Activated gamma-delta T cell treated with anti-CD3 and anti-CD28 coated beads, Interleukin-2, amount 50 U/mL, for 16 hours (primary cell): ENCODE data around the gene IGF2R.

Experiments used
- DNase-seq: peaks from one replicate; pipeline ENCODE4 v3.0.0-alpha.2; 2020; ENCODE audit warnings: low read depth

The IGF2R gene

DNA sequence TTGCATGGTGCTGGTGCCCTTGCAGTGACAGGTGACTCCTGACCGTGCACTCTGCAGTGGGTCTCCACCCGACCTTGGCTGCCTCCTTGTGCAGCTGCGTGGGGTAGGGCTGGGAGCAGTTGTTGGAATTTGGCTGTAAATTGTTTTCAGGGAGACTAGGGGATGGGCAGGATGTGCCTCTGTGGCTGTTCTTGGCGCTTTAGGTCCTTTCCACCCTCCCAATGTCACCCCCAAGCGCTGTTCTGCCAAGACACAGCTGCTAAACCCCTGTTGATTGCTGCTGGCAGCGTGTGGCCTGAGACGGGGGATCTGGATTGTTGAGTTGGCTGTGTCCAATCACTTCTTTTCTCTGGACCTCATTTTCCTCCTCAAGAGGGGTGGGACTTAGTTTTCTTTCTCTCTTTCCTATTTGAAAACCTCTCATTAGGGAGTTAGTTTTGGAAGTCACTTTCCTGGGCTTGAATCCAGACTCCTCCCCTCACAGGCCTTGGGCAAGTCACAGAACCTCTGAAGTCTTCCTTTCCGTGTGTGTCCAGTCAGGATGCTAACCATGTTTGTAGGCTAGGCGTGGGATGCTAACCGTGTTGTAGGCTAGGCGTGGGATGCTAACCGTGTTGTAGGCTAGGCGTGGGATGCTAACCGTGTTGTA is 8.5 kb downstream of the IGF2R start:
- no peak for DNase-seq

DNA sequence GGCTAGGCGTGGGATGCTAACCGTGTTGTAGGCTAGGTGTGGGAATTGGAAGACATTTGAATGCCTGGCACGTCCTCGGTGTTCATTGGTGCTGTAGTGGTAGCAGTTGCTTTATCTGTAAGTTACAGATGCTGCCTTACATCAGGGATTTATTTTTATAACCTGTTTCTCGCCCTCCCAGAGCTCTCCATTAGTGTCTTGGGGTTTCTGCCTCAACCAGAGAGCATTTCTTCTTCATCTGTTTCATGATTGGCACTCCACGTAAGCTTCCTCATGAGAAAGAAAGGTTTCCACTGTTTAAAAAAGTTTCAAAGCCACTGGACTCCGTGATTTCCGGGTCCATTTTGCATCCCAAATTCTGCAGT is 9.0 kb downstream of the IGF2R start:
- DNase-seq, result no peak

GRCh38 chr6:159978291-159979135 is 9.6 kb downstream of the IGF2R start:
- peak; percentile 45 for DNase-seq

- DNase-seq, result peak; percentile 68
These were observed 10.4 kb downstream of the IGF2R start for GRCh38 chr6:159979136-159979874.

DNA sequence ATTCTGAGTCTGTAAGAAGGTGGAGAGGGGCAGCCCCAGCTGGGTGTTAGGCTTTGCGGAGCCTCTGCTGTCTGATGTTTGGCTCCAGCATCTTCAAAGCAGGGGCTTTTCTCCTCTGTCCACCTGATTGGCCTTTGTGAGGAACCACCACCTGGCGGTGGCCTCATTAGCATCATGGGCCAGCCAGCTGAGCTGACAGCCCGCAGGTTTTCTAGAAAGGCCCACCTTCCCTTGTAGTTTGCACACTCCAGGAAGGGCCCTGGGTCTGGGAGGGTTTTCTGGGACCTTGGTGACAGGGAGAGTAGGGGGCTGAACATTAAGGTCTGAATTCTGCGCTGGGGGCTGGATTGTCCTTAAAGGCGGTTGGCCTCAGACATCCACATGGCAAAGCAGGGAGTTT is 11.6 kb downstream of the IGF2R start:
- no peak for DNase-seq

GRCh38 chr6:159981071-159981402 is 12.2 kb downstream of the IGF2R start:
- no peak for DNase-seq

DNA sequence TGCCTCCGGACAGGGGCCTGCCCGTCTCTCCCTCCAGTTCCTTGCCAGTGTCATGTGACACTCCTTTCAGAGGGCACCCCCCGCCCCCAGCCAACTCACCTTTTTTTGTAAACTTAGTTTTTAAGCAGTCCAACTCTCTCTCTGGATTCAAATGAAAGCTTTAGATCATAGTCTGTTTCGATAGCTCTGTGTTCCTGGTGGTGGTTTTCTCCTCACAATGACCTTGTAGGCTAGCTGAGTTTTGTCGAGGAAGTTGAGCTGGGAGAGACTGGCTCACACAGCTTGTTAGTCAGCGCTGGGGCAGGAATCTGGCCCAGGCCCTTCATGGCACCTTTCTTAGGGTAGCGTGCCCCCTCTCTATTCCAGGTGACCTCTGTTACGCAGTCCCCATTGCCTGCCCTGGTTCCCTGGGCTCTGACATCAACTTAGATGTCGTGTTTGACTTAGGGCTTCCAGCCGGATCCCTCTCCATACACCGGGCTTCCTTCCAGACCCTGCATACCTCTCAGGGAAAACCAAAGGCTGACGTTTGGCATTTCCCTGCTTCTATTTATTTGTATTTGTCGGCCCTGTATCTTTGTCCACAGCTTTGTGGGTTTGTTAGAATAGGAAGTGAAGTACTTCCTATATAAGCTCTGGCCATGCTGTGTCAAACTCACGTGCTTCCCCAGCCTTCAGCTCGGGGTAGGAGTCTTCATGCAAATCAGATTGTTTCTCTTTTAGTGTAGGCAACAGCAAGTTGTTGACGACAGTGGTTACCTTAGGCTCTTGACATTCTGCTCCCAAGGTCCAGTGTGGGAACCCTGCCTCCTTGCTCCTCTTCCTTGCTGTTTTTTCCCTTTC is 12.7 kb downstream of the IGF2R start:
- no peak for DNase-seq

DNA sequence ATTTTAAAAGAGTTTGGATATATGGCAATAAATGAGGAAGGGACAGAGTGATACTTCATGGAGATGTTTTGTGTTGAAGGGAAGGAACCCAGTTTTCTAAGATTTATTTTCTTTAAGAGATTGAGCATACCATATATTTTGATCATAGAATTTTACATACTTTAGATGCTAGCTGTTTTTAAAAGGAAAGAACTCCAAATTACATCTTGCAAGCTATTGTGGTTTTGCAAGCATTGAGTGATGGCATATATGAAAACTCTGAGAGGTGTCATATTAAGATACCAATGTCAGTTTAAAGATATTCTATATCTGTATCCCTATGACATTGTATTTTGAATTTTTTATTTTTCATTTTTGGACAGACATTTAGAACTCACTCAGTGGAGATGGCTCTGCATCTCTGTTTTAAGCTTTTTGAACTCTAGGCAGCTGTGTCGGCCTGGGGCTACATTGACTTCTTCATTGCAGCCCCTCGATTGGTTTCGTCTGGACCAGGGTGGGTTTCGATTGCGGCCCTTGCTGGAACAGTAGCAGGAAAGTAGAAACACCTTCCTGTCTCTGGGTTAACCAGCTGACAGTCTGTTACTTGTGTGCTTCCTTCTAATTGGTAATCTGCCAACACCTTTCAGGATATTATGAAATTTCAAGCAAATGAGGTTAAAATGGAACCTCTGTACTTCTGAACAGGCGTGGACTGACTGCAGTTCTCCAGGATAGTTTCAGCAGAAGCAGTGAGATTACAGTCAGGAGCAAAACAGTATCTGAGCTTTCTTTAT is 14.0 kb downstream of the IGF2R start:
- DNase-seq, result no peak

DNA sequence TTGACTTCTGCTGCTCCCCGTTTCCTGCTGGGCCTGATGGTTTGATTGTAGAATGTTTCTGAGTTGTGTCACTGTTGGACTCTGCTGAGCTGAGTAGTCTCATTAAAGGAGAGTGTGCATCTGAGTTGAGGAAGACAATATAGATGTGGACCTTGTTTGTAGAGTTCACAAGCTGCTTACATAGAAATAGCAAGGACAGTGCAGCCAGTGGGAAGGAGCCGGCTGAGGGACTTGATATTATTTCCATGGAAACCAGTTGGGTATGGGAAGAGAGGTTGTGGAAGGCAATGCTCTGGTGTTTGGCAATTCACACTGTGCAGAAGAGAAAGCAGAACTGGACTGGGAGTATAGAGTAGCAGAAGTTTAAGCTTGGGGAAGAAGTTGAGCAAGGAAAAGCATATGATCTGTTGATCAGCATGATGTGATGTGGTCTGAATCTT is 14.8 kb downstream of the IGF2R start:
- no peak for DNase-seq

DNA sequence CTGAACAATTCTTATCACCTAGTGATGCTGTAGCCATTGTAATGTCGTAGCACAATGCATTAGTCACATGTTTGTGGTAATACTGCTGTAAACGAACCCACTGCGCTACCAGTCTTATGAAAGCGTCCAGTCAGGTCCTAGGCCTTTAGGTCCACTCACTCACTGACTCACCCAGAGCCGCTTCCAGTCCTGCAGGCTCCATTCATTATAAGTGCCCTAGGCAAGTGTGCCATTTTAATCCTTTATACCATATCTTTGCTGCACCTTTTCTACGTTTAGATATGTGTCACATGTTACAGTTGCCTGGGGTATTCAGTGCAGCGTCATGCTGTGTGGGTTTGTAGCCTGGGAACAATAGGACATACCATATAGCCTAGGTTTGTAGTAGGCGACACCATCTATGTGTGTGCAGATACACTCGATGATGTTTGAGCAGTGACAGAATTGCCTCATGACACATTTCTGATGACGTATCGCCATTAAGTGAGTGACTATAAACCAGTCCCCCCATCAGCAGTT is 15.4 kb downstream of the IGF2R start:
- no peak for DNase-seq

DNA sequence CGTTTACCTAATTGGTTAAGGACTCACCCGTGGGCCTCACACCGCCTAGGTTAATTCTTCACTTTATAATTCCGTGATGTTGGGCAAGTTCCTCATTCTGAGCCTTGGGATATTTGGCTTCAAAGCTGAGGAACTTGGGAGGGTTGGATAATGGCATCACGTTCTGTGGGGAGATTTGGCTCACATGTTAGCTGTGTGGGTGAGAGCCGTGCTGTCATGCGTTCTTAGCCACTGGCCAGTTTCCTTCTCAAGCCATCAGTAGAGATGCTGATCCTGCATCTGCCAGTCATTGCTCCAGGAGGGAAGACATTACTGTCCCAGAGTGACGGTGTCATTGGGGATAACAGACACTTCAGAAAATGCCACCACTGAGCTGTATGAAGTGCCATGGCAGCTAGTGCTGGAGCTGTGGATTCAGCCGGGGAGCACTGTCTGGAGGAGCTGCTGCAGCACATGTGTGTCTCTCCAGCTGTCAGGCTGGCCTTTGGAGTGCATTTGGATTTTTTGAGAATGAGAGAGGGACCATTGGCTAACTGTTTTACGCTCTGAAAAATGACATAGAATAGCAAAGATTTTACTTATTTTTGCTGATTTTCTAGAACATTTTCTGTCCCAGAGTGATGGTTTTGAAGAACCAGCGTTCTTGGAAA is 16.5 kb downstream of the IGF2R start:
- DNase-seq, result no peak

DNA sequence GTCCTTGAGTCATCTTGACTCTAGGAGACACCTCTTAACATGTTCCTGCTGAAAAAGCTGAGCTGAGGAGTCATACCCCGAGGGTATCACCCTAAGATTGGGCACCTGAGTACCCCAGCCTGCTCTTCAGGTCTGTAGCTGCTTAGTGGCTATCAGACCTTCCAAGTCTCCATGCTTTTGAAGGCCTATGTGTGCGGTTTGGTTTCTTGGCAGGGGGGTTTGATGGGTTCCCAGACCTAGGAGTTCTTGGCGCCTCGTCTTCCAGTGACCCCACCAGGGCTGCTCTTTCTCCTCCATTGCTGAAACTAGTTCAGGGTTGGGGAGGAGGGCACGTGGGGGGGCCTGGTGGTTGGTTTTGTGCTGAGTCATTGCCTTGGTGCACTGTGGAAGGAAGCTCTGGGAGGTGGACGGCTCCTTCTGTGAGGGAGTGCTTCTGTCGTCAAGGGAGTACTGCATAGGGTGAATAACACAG is 20.1 kb downstream of the IGF2R start:
- DNase-seq, result no peak

- no peak for DNase-seq
These were observed 20.9 kb downstream of the IGF2R start for GRCh38 chr6:159989492-159990480.

- no peak for DNase-seq
These were observed 23.5 kb downstream of the IGF2R start for GRCh38 chr6:159992366-159992765.

GRCh38 chr6:159995405-159995804 is 26.5 kb downstream of the IGF2R start:
- DNase-seq, result no peak

GRCh38 chr6:159996087-159996622 is 27.3 kb downstream of the IGF2R start:
- DNase-seq, result no peak

GRCh38 chr6:159996626-159997497 is 28.0 kb downstream of the IGF2R start:
- DNase-seq, result no peak
